ENCODE results near the gene TMEM18.
A peak's percentile ranks its signal among the peaks of the same experiment; 100 is the strongest.

Gene TMEM18

DNA sequence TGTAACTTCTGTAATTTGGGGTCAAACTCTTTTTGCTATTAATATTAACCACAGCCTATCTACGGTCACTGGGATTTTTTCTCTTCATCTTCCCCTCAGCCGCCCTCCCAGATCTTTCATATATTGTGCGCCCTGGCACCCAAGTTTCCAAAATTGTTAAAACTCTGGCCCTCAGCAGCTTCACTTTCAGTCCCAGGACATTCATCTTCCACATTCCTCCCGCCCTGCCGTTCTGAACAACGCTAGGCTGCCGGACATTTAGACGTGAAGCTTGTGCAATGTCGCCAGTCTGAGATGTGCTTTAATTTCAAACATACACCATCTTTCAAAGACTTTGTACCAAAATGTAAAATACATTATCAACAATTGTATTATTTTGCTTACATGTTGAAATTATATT lies 1.8 kb upstream of the TMEM18 start:
- in situ Hi-C loops (cut with MboI; ENCODE audit: low sequenced_read_pairs, unreplicated experiment): no loop called here
- no peak for DNase-seq (ENCODE audit: low spot score)
- TF ChIP-seq, protein P1, sequence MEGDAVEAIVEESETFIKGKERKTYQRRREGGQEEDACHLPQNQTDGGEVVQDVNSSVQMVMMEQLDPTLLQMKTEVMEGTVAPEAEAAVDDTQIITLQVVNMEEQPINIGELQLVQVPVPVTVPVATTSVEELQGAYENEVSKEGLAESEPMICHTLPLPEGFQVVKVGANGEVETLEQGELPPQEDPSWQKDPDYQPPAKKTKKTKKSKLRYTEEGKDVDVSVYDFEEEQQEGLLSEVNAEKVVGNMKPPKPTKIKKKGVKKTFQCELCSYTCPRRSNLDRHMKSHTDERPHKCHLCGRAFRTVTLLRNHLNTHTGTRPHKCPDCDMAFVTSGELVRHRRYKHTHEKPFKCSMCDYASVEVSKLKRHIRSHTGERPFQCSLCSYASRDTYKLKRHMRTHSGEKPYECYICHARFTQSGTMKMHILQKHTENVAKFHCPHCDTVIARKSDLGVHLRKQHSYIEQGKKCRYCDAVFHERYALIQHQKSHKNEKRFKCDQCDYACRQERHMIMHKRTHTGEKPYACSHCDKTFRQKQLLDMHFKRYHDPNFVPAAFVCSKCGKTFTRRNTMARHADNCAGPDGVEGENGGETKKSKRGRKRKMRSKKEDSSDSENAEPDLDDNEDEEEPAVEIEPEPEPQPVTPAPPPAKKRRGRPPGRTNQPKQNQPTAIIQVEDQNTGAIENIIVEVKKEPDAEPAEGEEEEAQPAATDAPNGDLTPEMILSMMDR (IDR thresholded peaks at IDR 0.05; ENCODE audit: borderline replicate concordance, control extremely low read depth, extremely low read depth, insufficient read depth, missing control alignments): no peak

DNA sequence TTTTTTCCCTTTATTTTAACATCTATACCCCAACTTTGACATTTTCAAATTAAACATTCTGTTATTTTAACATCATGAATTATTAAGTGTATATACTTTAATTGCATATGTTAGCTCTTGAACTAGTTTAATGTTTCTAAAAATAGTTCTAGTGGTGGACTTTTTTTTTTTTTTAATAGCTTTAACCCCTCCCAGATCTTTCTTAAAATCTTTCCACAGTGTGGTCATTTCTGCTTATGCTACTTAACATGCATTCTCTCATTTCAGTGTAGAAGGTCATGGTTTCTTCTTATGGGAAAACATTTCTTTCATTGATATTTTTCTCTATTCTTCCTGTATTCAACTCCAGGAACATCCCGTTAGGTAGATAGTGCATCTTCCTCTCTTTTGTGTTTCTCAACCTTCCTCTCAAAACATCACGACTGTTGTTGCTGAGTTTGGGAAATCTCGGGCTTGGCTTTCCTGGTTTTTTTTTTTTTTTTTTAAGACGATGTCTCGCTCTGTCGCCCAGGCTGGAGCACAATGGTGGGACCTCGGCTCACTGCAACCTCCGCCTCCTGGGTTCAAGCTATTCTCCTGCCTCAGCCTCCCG lies 849 bp upstream of the TMEM18 start:
- in situ Hi-C loops (cut with MboI; ENCODE audit: low sequenced_read_pairs, unreplicated experiment): no loop called here
- TF ChIP-seq, protein P1 (IDR thresholded peaks at IDR 0.05; ENCODE audit: borderline replicate concordance, control extremely low read depth, extremely low read depth, insufficient read depth, missing control alignments): no peak
- no peak for DNase-seq (ENCODE audit: low spot score)

DNA sequence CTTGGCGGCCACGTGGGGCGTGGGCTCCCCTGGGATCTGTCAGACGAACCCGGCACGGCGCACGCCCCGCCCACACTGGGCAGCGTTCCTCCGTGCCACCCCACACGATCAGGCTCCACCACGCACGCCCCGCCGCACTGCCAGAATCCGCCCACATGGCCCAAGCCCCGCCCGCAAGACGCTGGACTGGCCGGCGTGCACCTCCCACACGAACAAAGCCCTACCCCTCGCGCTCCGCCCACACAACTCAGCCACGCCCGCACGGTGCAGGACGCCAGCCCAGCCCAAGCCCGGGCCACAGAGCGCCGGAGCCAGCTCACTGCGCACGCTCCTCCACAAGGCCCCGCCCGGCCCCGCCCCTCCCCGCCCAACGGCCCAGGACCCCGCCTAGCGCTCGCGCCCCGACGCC lies 555 bp downstream of the TMEM18 start:
- DNase-seq (ENCODE audit: low spot score): peak; percentile 98
- in situ Hi-C loops (cut with MboI; ENCODE audit: low sequenced_read_pairs, unreplicated experiment): no loop called here

DNA sequence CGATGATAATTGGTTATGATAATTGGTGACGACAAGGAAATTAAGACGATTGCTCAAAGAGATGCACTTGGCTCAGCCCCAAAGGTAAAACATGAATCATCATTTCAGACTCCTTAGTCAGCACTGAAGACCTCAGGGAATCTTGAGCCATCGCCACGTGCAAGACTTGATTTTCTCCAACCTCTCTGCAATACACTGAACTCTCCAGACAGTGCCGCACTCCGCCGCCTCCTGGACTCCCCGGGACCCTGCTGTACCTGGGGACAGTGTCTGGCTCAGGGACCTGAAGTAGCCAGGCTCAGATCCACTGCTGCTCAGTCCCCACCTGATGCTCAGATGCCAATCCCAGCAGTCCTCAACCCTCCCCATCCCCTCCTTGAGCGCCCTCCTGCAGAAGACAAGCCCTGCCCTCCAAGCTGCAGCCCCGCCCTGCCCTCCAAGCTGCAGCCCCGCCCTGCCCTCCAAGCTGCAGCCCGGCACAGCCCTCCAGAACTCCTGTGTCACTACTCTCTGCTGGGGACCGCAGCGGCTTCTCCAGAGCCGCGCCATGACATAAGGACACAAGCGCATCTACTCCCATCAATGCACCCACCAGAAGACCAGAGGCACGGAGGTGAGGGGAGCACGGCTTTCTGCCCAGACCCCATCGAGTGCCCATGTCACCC lies 1.1 kb downstream of the TMEM18 start:
- in situ Hi-C loops (cut with MboI; ENCODE audit: low sequenced_read_pairs, unreplicated experiment): no loop called here
- TF ChIP-seq, protein P1 (IDR thresholded peaks at IDR 0.05; ENCODE audit: borderline replicate concordance, control extremely low read depth, extremely low read depth, insufficient read depth, missing control alignments): peak; percentile 24
- peak; percentile 51 for DNase-seq (ENCODE audit: low spot score)

More for the DNA sequence above, 555 bp downstream of the TMEM18 start:
- TF ChIP-seq, protein P1 (IDR thresholded peaks at IDR 0.05; ENCODE audit: borderline replicate concordance, control extremely low read depth, extremely low read depth, insufficient read depth, missing control alignments): no peak

DNA sequence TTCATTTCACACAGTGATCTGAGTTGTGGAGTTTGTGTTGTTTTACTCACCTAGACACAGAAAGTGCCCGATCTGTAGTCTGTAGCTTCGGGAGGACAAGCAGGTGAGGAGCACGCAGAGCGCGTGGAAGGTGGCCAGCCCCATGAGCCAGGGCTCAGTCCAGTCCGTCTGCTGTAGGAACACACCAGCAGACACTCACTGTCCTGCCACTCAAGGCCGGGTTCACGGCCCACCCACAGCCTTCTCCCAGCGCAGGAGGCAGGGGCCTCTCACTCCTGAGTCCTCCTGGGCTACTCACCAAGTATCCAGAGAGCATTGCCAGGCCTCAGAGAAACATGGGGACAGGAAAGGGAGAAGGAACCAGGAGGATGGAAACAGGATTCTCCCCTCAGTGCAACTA lies 1.7 kb downstream of the TMEM18 start:
- DNase-seq (ENCODE audit: low spot score): no peak
- TF ChIP-seq, protein P1 (IDR thresholded peaks at IDR 0.05; ENCODE audit: borderline replicate concordance, control extremely low read depth, extremely low read depth, insufficient read depth, missing control alignments): no peak
- in situ Hi-C loops (cut with MboI; ENCODE audit: low sequenced_read_pairs, unreplicated experiment): no loop called here

DNA sequence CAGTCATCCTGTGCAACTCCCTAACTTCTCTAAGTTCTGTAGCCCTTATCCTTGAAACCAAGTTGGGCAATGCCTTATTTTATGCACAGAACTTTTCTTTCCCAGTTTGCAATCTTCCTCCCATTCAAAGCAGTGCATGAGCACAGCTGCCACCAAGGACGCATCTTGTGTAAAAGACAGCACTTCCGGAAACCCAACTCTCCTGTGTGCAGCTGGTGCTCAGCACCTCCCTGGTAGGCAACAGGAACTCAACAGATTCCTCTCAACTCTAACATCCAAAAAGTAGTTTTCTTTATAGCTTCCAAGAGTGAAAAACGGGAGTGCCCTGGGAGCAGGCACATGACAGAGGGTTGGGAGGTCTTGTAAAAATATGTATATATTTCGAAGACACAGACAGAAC lies 2.2 kb downstream of the TMEM18 start:
- in situ Hi-C loops (cut with MboI; ENCODE audit: low sequenced_read_pairs, unreplicated experiment): no loop called here
- TF ChIP-seq, protein P1 (IDR thresholded peaks at IDR 0.05; ENCODE audit: borderline replicate concordance, control extremely low read depth, extremely low read depth, insufficient read depth, missing control alignments): no peak
- no peak for DNase-seq (ENCODE audit: low spot score)
